HUES48 (cell line): ENCODE results near the gene PASD1.

ENCODE experiments used
- H3K27ac ChIP-seq: one replicate; pipeline ENCODE4 v1.7.0; 2013; ENCODE audit warnings: low read depth, low read length, inconsistent platforms
- H3K27me3 ChIP-seq: 2 replicates; pipeline ENCODE4 v1.6.1; 2013; ENCODE audit warnings: mild to moderate bottlenecking, low read length; ENCODE audit not compliant: control insufficient read depth, insufficient read depth
- H3K36me3 ChIP-seq: 2 replicates; pipeline ENCODE4 v1.6.1; 2013; ENCODE audit warnings: low read length; ENCODE audit not compliant: control insufficient read depth, insufficient read depth
- H3K4me1 ChIP-seq: 2 replicates; pipeline ENCODE4 v1.6.1; 2013; ENCODE audit warnings: mild to moderate bottlenecking, low read length; ENCODE audit not compliant: control insufficient read depth, insufficient read depth
- H3K4me3 ChIP-seq: 2 replicates; pipeline ENCODE4 v1.5.1; 2013; ENCODE audit warnings: mild to moderate bottlenecking, low read depth, low read length
- H3K9ac ChIP-seq: 2 replicates; pipeline ENCODE4 v1.6.1; 2013; ENCODE audit warnings: mild to moderate bottlenecking, low read depth, low read length, moderate library complexity
- H3K9me3 ChIP-seq: 2 replicates; pipeline ENCODE4 v1.6.1; 2013; ENCODE audit warnings: low read length; ENCODE audit not compliant: control insufficient read depth, insufficient read depth

Gene PASD1

DNA sequence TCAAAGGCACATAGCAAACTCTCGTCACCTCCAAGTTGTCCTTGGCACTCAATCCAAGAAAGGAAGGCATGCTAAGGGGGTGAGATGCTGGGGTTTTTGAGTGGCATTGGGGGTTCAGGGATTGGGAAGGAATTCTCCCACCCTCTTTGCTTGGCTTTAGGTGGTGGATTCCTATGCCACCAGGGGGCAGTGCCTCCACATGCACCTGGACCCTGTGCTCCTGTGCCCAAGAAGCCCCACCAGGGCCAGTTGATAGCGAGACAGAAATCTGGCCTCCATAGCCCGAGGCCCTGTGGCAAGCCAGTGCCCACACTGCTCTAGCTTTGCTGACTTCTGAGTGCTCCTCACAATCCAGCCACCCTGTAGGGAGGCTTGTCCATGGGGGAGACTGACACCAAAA lies 150.4 kb downstream of the PASD1 start:
- peaks cover 4% of the 10 kb centered on the region; the same call in 1 of the 2 replicates for H3K4me1 ChIP-seq
- H3K4me3 ChIP-seq, result no peak overlapping the region
- no peaks in the 10 kb centered on the region for H3K36me3 ChIP-seq
- H3K27ac ChIP-seq, result no peak overlapping the region
- no peaks in the 10 kb centered on the region for H3K27me3 ChIP-seq
- no peak overlapping the region for H3K9ac ChIP-seq
- peaks cover 36% of the 10 kb centered on the region for H3K9me3 ChIP-seq

DNA sequence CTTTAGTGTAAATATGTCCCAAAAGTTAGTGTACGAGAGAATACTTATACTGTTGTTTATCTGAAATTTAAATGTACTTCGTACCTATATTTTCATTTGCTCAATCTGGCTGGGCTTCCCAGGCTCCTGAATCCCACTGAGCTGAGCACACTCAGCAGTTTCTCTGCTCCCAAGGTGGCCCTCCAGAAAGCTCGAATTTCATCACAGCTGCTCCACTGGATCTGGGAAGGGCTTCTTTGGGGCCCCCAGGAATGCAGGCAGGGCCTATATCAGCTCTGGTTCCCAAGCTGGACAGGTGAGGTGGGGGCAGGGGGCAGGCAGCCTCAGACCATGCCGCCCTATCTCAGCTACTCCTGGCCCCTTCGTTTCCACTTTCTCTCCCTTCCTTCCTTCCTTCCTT lies 150.9 kb downstream of the PASD1 start:
- H3K36me3 ChIP-seq, result no peaks in the 10 kb centered on the region
- H3K4me1 ChIP-seq, result peaks cover 4% of the 10 kb centered on the region; the same call in 1 of the 2 replicates
- peaks cover 31% of the 10 kb centered on the region for H3K9me3 ChIP-seq
- no peak overlapping the region for H3K4me3 ChIP-seq
- no peak overlapping the region for H3K9ac ChIP-seq
- no peaks in the 10 kb centered on the region for H3K27me3 ChIP-seq
- H3K27ac ChIP-seq, result no peak overlapping the region

DNA sequence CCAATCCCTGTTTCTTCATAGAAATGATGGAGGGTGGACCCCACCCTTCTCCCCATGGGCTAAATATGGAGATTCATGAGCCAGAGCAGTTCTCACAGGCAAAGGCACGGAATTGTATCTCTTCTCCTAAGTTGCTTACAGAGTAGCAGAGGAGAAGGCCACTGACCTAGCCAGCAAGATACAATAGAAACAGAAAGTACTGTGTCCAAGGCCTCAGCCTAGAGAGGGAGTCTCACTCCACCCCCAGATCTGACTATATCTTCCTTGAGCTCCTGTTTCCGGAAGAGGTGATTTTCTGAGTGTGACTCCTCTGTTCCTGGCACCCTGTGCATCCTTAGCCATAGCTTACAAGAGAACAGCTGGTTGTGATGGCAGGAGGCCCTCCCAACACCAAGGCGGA lies 152.3 kb downstream of the PASD1 start, which contains the start of gene FATE1:
Gene FATE1, plus strand, starts transcription at position 284 of the 400 bp plus-strand sequence. Its CDS starts 85 bp downstream, at position 369.
- Histone ChIP-seq H3K36me3 (no peaks in the 10 kb centered on the region), H3K9me3 (peaks cover 36% of the 10 kb centered on the region), H3K9ac (no peak within 1 kb of the TSS), H3K4me1 (peaks cover 4% of the 10 kb centered on the region; the same call in 1 of the 2 replicates), H3K27me3 (no peaks in the 10 kb centered on the region), H3K4me3 (no peak within 1 kb of the TSS), H3K27ac (no peak within 1 kb of the TSS)

GRCh38 chrX:151722241-151722846 lies 158.9 kb downstream of the PASD1 start:
- Histone ChIP-seq H3K27ac (no peak overlapping the region), H3K9me3 (peaks cover 47% of the 10 kb centered on the region), H3K9ac (no peak overlapping the region), H3K4me1 (no peaks in the 10 kb centered on the region), H3K27me3 (no peaks in the 10 kb centered on the region), H3K36me3 (no peaks in the 10 kb centered on the region), H3K4me3 (no peak overlapping the region)

- H3K9ac ChIP-seq, result no peak overlapping the region
- H3K9me3 ChIP-seq, result peaks cover 51% of the 10 kb centered on the region
- no peaks in the 10 kb centered on the region for H3K27me3 ChIP-seq
- no peaks in the 10 kb centered on the region for H3K4me1 ChIP-seq
- no peak overlapping the region for H3K27ac ChIP-seq
- H3K4me3 ChIP-seq, result no peak overlapping the region
- H3K36me3 ChIP-seq, result no peaks in the 10 kb centered on the region
These were observed 159.8 kb downstream of the PASD1 start for GRCh38 chrX:151723156-151723760.

DNA sequence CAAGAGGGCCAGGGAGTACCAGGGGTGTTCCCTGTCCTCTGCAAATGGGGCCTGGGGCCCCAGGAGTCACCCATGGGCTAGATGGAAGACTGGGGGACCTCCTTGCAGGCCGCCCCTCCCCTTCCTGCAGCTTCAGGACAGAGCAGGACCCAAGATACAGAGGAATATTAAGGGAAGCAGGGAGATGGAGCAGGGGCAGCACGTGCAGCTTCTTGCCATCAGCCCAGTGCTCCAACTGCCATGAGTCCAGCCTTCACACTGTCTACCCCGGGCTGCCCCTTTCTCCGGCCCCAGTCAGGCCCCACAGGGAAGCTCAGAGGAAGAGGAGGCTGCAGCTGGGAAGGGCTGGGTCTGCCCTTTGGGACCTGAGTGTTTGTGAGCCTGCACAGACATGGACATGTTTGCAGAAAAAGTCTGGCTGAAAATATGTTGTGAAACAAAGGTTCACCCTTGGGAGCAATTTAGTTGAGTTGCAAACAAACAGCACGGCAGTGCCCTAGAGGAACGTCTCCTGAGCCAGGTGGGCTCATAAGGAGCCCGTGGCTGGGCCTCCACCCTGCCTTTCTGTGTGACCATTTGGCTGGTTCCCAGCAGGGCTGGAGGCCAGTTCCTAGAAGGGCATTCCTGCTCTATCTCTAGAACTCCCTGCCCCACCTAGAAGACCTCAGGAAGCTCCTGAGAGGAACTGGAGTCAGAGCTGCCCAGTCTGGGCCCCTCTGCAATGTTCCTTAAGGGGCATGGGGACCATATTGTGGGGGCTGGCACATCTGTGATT lies 161.3 kb downstream of the PASD1 start:
- Histone ChIP-seq H3K9me3 (peaks cover 48% of the 10 kb centered on the region), H3K9ac (no peak overlapping the region), H3K36me3 (no peaks in the 10 kb centered on the region), H3K27me3 (no peaks in the 10 kb centered on the region), H3K4me1 (no peaks in the 10 kb centered on the region), H3K27ac (no peak overlapping the region), H3K4me3 (no peak overlapping the region; the same call in 1 of the 2 replicates)

DNA sequence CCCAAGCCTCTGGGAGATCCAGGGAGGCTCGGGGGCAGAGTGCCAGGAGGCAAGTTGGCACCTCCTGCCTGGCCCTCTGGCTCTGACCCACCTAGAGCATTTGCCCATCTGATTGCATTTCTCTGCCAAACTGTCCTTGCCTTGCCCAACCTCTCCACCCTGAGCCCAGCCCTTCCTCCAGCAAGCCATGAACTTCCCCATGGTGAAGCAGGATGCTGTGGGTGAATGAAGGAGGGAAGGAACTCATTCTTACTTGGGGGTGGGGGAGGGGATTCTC lies 161.8 kb downstream of the PASD1 start:
- Histone ChIP-seq H3K36me3 (no peaks in the 10 kb centered on the region), H3K4me3 (no peak overlapping the region; the same call in 1 of the 2 replicates), H3K9ac (no peak overlapping the region), H3K27me3 (no peaks in the 10 kb centered on the region), H3K9me3 (peaks cover 43% of the 10 kb centered on the region), H3K27ac (no peak overlapping the region), H3K4me1 (no peaks in the 10 kb centered on the region)
